NK-92 treated with Interleukin-12 subunit alpha and Interleukin-12 subunit beta, amount 100 ng/mL, for 24 hours (cell line): ENCODE results near the gene PPP2R2D.
"Not testable (repeated sequence)": the region's sequence is repeated elsewhere in the genome, so short reads cannot be mapped to it uniquely, and the experiment has no call there.

ENCODE experiments used
- DNase-seq: peaks from one replicate; lab custom pipeline; 2025; lab: John Stamatoyannopoulos, UW

Gene PPP2R2D

GRCh38 chr10:131868436-131868835 is 32.4 kb upstream of the PPP2R2D start:
- DNase-seq: no peak

GRCh38 chr10:131869344-131869743 is 31.5 kb upstream of the PPP2R2D start:
- DNase-seq: no peak

GRCh38 chr10:131870411-131870810 is 30.4 kb upstream of the PPP2R2D start:
- DNase-seq: no peak

GRCh38 chr10:131870831-131871672 is 29.8 kb upstream of the PPP2R2D start:
- no peak for DNase-seq

GRCh38 chr10:131871673-131872005 is 29.2 kb upstream of the PPP2R2D start:
- DNase-seq: no peak

GRCh38 chr10:131872011-131872826 is 28.6 kb upstream of the PPP2R2D start:
- DNase-seq: no peak

GRCh38 chr10:131872827-131873375 is 27.9 kb upstream of the PPP2R2D start:
- DNase-seq: no peak

- DNase-seq: no peak
Observed at GRCh38 chr10:131874991-131875451, 25.8 kb upstream of the PPP2R2D start.

- no peak for DNase-seq
Observed at GRCh38 chr10:131875501-131875900, 25.3 kb upstream of the PPP2R2D start.

GRCh38 chr10:131876017-131876416 is 24.8 kb upstream of the PPP2R2D start:
- no peak for DNase-seq

GRCh38 chr10:131876508-131876907 is 24.3 kb upstream of the PPP2R2D start:
- no peak for DNase-seq

GRCh38 chr10:131880016-131880590 is 20.7 kb upstream of the PPP2R2D start:
- DNase-seq: no peak

GRCh38 chr10:131881104-131881880 is 19.5 kb upstream of the PPP2R2D start:
- no peak for DNase-seq

GRCh38 chr10:131882151-131882550 is 18.7 kb upstream of the PPP2R2D start:
- DNase-seq: no peak

GRCh38 chr10:131882590-131883451 is 18.0 kb upstream of the PPP2R2D start:
- DNase-seq: no peak

GRCh38 chr10:131883621-131884393 is 17.0 kb upstream of the PPP2R2D start:
- DNase-seq: not testable (repeated sequence)

GRCh38 chr10:131885391-131886165 is 15.2 kb upstream of the PPP2R2D start:
- peak; percentile 50 for DNase-seq

- DNase-seq: no peak
Observed at GRCh38 chr10:131886237-131886636, 14.6 kb upstream of the PPP2R2D start.

GRCh38 chr10:131888186-131888604 is 12.6 kb upstream of the PPP2R2D start:
- DNase-seq: no peak
